Measurements from ENCODE around the gene GPRC5A.

GPRC5A gene

GRCh38 chr12:12960639-12961209 lies 69.4 kb downstream of the GPRC5A start (continued):
- TF ChIP-seq ELK4 (IDR thresholded peaks at IDR 0.05; ENCODE audit: borderline replicate concordance, low read depth, low read length) (no peak), INSM2 (tag by site-specific recombination; IDR thresholded peaks at IDR 0.05) (no peak), PRDM6 (tag by site-specific recombination; IDR thresholded peaks at IDR 0.05) (no peak), MZF1 (tag by site-specific recombination; IDR thresholded peaks at IDR 0.05; ENCODE audit: borderline replicate concordance) (no peak), ZNF155 (tag by site-specific recombination; IDR thresholded peaks at IDR 0.05) (no peak)

- Histone ChIP-seq H3K27ac (ENCODE audit: extremely low read depth, low read depth, low read length) (no peak overlapping the region), H3K9me3 (ENCODE audit: control insufficient read depth, insufficient read depth, low read depth, low read length) (no peaks in the 10 kb centered on the region), H3K4me1 (ENCODE audit: control insufficient read depth, insufficient read depth, low read length) (no peaks in the 10 kb centered on the region), H3K36me3 (ENCODE audit: control insufficient read depth in 2 of 2, insufficient read depth in 1 of 2, low read length in 2 of 2) (no peaks in the 10 kb centered on the region), H3K4me3 (ENCODE audit: low read depth, low read length) (no peak overlapping the region)
- TF ChIP-seq ZNF426 (tag by site-specific recombination; IDR thresholded peaks at IDR 0.05) (no peak), FEZF1 (tag by site-specific recombination; IDR thresholded peaks at IDR 0.05) (no peak), ZNF645 (tag by site-specific recombination; IDR thresholded peaks at IDR 0.05) (no peak), ZBTB26 (tag by site-specific recombination; optimal IDR thresholded peaks at IDR 0.05) (no peak), ZNF362 (tag by site-specific recombination; IDR thresholded peaks at IDR 0.05) (no peak), GLIS2 (tag by site-specific recombination; IDR thresholded peaks at IDR 0.05) (no peak)
- POLR2A ChIA-PET = no interaction called here
- CTCF ChIA-PET = interaction anchor here (0.8 kb wide), 1 partner anchor 9 kb away, joined by 4 read pairs; no protein-coding TSS in a partner anchor
These were observed 72.9 kb downstream of the GPRC5A start for GRCh38 chr12:12964255-12964654.

GRCh38 chr12:12965836-12966235 lies 74.5 kb downstream of the GPRC5A start:
- TF ChIP-seq ZNF664 (tag by site-specific recombination; IDR thresholded peaks at IDR 0.05) (no peak), ZNF140 (tag by site-specific recombination; IDR thresholded peaks at IDR 0.05) (no peak), ZNF114 (tag by site-specific recombination; IDR thresholded peaks at IDR 0.05) (no peak), SP3 (tag by site-specific recombination; IDR thresholded peaks at IDR 0.05) (no peak)
- ChIA-PET POLR2A (no interaction called here), CTCF (interaction anchor here (1.1 kb wide), 1 partner anchor 9 kb away, joined by 4 read pairs; no protein-coding TSS in a partner anchor)
- Histone ChIP-seq H3K36me3 (ENCODE audit: control insufficient read depth in 2 of 2, insufficient read depth in 1 of 2, low read length in 2 of 2) (no peaks in the 10 kb centered on the region), H3K27ac (ENCODE audit: extremely low read depth, low read depth, low read length) (no peak overlapping the region), H3K9me3 (ENCODE audit: control insufficient read depth, insufficient read depth, low read depth, low read length) (no peaks in the 10 kb centered on the region), H3K4me3 (ENCODE audit: low read depth, low read length) (no peak overlapping the region), H3K4me1 (ENCODE audit: control insufficient read depth, insufficient read depth, low read length) (no peaks in the 10 kb centered on the region)

Data from HEK293 (cell line).